GM21717 (cell line): ENCODE data around the gene ZBTB21.
"Not testable (repeated sequence)": the region's sequence is repeated elsewhere in the genome, so short reads cannot be mapped to it uniquely, and the experiment has no call there.

Source experiments
- ATAC-seq: cut with Tn5 transposase; IDR thresholded peaks from one replicate; pipeline ENCODE4 v1.9.1; 2021; ENCODE audit warnings: mild to moderate bottlenecking, moderate library complexity; ENCODE audit not compliant: unreplicated experiment

Gene ZBTB21

DNA sequence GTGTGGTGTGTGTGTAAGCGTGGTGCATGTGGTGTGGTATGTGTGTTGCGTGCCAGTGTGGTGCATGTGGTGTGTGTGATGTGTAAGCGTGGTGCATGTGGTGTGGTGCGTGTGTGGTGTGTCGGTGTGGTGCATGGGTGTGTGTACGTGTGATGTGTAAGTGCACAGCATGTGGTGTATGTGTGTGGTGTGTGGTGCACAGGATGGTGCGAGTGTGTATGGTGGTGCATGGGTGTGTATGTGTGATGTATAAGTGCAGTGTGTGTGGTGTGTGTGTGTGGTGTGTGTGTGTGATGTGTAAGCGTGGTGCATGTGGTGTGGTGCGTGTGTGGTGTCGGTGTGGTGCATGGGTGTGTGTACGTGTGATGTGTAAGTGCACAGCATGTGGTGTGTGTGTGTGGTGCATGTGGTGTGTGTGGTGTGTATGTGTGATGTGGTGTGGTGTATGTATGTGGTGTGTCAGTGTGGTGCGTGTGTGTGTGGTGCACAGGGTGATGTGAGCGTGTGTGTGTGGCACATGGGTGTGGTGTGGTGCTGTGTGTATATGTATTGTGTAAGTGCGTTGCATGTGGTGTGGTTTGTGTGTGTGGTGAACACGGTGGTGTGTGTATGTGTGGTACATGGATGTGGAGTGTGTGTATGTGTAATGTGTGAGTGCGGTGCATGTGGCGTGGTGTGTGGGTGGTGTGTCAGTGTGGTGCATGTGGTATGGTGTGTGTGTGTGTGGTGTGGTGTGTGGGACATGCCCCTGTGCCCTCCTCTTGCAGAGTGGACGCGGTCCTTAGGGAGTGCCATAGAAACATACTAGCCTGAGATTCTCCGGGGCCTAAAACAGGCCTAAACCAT is 55.3 kb downstream of the ZBTB21 start:
- no peak for ATAC-seq

DNA sequence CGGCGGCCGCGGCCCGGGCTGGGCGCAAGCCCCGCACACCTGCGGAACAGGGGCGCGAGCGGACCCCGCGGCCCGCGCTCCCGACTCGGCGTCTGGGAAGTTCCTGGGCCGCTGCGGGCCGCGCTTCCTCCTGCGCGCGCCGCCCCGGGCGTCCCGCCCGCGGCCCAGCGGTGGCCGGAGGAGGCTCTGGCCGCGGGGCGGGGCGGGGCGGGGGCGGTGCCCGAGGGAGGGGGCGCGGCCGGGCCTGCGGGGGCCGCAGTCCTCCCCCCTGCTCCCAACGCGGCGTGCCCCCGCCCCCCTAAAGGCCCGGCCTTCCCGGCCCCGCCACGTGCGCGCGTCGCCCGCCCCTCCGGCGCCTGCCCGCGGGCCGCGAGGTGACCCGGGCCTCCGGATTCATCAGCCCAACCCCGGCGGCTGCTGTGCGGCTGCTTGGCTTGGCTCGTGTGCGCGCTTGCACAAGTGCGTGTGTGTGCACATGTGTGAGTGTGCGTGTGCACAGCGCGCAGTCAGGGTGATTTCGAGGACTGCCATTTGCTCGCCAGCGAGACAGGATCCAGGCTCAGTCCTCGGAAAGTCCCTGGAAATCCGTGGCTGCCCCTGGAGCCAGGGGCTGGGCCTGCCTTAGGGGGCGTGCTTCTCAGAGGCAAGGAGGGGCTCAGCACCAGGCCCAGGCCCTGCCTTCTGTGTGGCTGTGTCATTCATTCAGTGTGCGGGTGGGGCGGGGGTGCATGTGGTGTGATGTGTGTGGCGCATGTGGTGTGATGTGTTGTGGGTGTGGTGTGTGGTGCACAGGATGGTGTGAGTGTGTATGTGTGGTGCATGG is 56.1 kb downstream of the ZBTB21 start, which contains the start of gene C2CD2:
Gene C2CD2 (minus strand): TSS at position 188 of the 823 bp plus-strand sequence. CDS start 370 bp downstream, outside the sequence.
- ATAC-seq: no peak

DNA sequence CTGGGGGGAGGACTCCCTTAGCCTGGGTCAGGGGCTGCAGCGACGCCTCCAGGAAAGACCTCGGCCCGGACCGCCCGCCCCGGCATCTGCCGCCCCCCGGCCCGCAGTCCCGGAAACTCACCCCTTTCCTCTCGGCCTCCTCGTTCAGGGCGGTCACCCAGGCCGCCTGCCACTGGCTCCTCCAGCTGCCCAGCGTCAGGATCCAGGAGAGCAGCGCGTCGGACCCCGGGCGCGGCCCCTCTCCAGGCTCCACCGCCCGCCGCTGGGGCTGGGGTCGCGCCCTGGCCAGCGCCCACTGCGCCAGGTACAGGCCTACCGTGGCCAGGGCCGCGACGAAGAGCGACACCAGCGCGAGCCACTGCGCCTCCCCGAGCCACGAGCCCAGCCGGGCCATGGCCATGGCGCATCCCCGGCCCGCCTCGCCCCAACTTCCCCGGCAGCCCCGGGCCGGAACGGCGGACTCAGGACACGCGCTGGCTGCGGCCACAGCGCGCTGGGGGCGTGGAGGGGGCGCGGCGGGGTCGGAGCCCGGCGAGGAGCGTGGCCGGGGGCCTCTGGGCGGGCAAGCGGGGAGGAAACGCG is 56.8 kb downstream of the ZBTB21 start:
- no peak for ATAC-seq

DNA sequence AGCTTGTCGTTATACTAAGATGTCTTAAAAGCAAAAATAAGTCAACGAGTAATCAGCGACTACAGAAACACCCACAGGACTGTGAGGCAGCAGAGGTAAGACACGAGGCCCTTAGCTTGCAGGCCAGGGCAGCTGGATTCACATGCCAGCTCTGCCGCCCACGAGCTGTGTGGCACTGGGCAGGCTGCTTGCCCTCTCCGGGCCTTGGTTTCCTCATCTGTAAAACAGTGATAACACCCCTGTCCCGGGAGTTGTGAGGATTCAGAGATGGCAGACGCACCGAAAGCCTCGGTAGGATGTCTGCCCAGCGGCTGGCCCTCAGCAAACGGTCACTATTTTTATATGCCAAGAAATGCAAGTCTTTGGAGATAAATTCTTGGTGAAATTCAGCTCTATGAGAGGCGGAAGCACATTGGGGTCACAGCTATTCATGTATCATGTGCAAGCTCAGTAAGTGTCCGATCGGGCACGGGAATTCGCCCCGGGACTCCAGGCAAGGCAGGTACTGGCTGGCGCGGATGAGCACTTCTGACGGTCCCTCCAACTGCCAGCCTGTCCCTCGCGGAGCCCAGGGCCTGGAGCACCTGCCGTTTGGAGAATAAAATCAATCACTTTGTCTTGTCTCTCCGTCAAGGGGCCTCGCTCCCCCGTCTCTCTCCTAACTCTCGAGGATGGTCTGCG is 57.5 kb downstream of the ZBTB21 start:
- no peak for ATAC-seq

DNA sequence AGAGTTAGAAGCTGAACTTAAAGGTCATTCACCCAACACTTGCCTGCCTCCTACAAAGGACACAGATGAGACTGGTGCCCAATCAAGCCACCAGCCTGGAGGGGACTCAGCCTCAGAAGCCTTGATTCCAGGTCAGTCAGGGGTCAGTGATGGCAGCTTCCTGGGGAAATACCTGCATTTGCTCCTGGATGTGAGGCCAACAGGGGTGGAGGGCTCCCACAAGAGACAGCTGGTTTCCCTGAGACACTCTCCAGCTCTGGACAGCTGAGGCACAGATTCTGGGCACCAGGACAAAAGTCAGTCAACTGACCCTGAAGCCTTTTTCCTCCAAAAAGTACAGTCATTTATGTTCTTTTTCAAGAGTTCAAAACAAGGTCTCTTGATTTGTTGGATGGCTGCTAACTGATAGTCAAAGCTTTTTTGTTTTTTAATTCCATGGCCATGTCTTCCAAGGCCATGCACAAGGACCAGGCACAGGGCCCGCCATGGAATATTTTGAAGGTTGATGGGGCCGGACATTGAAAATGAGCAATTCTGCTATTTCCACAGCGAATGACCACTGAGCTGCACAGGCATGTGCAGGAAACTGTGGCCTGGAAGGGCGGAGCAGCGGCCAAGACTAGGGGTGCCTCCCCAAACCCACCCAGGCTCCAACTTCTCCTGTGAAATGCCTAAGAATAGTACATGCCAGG is 58.1 kb downstream of the ZBTB21 start:
- no peak for ATAC-seq

DNA sequence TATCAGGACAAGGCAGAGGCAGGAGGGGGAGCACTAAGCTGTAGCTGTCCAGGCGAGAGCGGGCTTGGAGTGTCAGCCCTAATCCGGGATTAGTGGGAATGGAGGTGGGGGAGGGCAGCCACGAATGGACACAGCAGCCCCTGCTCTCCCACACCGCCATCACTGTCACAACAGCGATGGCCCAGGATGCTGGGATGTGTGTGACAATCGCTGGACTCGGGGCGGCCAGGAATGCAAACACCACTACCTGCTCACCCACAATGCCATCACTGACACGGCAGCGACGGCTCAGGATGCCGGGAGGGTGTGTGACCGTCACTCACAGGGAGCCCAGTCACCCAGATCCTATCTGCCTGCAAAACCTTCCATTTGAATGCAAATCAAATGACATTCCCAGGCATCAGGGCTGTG is 59.2 kb downstream of the ZBTB21 start:
- no peak for ATAC-seq

DNA sequence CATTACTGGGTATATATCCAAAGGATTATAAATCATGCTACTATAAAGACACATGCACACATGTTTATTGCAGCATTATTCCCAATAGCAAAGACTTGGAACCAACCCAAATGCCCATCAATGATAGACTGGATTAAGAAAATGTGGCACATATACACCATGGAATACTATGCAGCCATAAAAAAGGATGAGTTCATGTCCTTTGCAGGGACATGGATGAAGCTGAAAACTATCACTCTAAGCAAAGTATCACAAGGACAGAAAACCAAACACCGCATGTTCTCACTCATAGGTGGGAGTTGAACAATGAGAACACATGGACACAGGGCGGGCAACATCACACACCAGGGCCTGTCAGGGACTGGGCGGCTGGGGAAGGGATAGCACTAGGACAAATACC is 60.5 kb downstream of the ZBTB21 start:
- ATAC-seq: not testable (repeated sequence)

DNA sequence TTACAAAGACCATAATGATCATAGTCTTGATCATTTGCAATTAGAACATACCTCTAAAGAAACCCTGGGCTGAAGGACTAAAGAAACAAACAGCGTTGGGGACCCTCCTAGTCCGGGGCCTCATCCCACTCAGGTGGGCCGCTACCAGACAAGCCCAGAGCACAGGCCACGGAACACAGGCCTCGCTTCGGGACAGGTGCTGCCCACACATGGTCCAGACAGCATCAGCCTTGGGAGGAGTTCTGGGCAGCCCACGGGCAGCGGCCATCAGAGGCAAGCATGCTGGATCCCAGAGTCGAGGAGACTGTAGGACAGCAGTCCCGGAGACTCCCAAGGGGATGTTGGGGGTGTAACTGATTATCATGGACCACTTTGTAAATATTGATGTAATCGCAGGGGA is 61.3 kb downstream of the ZBTB21 start:
- no peak for ATAC-seq

DNA sequence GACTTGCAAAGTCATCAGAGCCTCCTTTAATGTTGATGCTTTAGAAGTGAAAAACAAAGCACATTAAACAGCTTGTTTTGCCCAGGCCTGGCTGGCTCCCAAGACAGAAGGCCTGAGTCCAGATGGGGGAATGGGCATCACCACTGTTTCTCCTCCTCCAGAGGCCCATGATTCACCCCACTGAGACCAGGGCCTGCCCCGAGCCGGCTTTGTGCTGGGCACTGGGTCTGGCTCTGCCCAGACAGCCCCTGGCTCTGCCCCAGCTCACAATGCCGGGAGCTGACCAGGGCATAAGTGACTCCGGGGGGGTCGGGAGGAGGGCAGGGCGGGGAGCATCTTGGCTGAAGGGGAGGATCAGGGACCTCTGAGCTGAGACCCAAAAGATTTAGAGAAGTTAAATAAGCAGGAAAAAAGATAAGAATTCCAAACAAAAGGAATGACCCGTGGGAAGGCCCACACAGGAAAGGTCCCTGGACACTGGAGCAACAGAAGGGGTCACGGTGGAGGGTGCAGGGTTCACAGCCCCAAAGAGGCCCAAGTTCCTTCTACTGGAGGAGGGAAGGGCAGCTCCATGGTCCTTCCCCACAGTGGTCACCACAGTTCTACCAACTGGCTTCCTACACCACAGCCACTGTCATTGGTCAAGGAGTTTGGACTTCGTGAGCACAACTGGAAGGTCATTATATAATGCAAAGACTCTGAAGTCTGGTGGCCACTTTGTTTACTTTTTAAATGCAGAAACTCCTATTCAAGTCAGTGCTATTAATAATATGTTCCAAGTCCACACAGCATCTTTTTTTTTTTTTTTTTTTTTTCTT is 61.9 kb downstream of the ZBTB21 start:
- ATAC-seq: no peak

DNA sequence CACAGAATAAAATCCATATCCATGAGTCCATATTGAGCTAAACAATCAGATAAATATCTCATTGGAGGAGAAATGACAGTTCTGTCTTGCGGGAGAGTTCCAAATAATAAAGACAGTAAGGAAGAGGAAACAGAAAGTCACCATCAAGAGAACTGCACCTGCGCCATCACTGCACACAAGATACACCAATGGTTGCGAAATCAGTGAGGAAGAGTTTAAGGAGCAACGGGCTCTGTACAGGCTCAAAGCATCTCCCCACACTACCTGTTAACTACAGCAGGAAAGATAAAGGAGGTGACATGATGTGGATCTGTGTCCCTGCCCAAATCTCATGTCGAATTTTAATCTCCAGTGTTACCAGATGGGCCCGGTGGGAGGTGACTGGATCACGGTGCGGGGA is 64.2 kb downstream of the ZBTB21 start:
- no peak for ATAC-seq

DNA sequence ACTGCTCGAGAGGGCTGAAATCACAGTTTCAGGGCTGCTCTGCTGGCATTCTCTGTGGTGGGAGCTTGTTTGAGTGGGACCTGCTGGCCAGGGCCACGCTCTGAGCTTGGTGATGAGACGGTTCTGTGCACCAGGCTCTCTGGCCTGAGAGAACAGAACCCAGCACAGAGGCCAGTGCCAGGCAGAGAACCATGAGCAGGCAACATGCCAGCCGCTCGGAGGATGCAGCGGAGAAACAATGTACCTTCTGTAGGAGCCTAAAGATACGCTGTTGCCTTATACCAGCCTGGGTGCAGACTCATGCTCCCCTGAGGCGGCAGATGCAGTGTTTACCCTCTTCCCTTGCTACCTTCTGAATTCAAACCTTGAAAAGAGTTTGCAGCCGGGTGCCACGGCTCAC is 66.3 kb downstream of the ZBTB21 start:
- no peak for ATAC-seq

DNA sequence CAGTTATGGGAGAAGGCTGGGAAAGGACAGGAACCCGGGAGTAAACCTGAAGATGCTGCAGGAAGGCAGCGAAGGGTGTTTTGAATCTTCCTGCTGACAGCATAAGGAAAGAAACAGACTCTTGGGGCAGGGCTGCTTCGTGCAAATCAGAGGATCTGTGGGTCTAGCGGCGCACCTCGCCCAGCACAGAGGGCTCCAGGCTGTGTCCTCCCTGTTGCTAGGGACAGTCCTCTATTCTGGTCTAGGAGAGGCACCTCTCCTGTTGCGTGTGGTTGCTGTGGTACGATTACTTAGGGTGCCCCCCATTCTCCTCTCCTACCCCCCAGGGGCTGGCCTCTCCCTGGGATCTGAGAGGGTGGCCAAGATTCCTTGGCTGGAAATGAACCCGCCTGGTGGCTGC is 67.7 kb downstream of the ZBTB21 start:
- ATAC-seq: no peak

DNA sequence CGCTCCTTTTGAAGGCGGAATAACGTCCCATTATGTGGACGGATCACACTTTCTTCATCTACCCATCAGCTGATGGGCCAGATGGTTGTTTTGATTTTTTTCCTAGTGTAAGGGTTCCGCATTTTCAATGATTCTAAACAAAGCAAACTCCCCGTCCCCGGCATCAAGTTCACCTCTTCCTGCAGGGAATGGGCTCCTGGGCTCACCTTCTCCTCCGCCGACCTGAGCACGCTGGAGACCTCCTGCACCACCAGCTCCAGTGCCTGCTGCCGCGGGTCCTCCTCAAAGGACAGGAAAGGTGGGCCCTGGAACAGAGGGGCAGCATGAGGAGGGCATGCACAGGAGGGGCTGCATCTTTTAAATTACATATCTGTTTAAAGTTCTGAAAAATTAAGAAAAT is 68.2 kb downstream of the ZBTB21 start:
- no peak for ATAC-seq

DNA sequence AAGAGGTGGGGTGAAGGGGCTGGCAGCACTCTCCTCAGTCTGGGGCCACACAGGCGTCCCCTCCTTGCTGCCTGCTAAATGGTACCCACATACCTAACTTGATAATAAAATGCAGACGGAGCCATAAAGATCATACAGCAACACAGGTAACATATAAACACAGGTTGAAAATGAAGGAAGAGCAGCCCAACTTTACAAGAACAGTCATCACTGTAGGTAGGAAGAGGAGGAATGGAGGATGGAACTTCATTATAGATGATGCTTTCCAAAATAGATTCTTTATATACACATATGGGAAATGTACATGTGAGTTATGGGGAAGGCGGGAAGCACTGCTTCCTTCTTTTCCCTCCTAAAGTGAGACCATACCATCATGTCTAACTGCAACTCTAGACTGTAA is 69.7 kb downstream of the ZBTB21 start:
- ATAC-seq: no peak

DNA sequence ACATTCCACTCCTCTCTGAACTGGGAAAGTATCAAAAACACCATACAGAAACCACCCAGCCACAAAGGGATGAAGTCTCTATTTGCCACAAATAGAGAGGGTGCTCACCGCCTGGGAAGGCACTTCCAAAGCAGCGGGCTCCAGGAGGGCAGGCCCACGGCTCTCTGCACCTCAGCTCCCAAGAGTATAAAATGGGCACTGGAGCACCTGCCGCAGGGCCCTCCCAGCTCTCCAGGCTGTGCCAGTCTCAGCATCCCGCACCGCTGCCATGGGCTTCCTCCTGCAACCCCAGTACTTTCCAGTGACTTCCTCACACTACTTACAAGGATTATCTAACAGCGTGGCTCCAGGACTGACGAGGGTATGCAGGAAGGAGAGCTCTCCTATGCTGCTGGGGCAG is 70.8 kb downstream of the ZBTB21 start:
- no peak for ATAC-seq
